Stimulated activated CD8-positive, alpha-beta memory T cell treated with anti-CD3 and anti-CD28 coated beads, Interleukin-12 subunit alpha, Interleukin-12 subunit beta, amount 100 ng/mL, for 24 hours (primary cell): ENCODE data around the gene SNAP91.
"Not testable (repeated sequence)": the region's sequence is repeated elsewhere in the genome, so short reads cannot be mapped to it uniquely, and the experiment has no call there.

Experiments used
- DNase-seq: peaks from one replicate; pipeline ENCODE4 v3.0.0-alpha.2; 2020; ENCODE audit errors: extremely low read depth

Gene SNAP91

GRCh38 chr6:83615025-83615999 lies 93.6 kb downstream of the SNAP91 start:
- no peak for DNase-seq

DNA sequence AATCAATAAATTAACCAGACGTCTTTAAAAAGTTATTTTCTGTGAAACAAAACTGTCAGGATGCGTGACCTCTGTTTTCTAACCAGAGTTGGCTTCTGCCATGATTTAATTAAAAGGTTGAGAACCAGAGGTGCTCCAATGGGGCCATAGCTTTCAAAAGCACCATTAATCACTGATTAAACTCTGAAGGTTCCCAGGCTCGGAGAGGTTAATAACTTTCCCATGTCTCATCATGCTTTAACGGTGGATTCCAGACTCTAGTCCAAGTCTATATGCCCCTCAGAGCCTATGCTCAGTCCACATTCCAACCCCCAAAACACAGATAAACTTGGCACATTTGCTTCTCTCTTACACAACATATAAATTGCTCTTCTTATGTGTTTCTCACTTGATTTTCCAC lies 95.5 kb downstream of the SNAP91 start:
- DNase-seq: no peak

DNA sequence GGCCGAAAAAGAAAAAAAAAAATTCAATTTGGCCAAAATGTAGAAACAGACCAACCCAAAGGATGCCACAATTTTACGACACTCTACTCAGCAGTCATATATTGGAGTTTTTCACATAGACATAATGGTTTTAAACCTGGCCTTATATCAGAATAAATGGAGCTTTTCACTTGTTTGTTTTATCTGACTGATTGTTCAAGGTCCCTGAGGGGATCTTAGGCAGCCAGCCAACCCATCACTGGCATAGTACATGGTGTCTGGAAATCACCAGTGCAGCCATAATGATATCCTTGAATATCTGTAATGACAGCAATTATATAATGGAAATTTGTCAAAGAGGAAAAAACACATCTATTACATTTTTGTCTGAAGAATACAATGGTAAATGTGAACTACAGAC lies 99.7 kb downstream of the SNAP91 start:
- no peak for DNase-seq

- no peak for DNase-seq
Measured at GRCh38 chr6:83605517-83605916, 103.4 kb downstream of the SNAP91 start.

DNA sequence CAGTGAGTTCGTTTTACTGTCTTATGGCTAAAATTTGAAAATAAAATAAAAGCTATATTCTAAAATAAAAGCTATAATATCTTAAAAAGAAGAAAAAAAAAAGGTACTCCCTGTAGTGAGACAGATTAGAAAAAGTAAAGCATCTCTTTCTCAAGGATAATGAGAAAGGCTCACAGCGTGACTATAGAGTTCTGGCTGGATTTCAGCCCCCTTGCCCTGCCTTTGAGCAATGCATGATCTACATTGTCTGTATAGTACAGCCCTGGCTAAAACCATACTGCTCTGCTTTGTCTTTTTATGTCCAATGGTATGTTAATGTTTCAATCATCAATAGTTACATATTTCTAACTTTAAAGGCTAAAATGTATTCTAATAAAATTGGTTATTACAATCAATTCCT lies 105.3 kb downstream of the SNAP91 start:
- no peak for DNase-seq

GRCh38 chr6:83601119-83601518 lies 107.8 kb downstream of the SNAP91 start:
- DNase-seq: no peak

GRCh38 chr6:83600459-83600858 lies 108.4 kb downstream of the SNAP91 start:
- no peak for DNase-seq

DNA sequence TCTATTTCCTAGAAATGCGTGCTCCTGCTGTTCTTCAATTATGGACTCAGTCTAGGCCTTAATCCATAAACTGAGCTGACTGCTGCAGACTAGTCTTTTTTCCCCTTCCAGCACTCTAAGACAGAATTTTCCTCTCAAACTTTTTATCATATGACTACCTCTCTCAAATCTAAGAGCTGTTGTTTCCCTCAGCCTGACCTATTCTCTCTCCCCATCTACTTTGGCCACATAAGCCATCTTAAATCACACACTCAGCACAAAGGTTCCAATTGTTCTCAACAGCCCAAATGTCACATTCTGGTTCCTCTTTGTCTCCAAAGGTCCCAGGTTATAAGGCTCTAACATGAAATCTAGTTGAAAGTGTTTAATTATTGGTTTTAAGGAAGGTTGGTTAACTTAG lies 111.4 kb downstream of the SNAP91 start:
- no peak for DNase-seq

DNA sequence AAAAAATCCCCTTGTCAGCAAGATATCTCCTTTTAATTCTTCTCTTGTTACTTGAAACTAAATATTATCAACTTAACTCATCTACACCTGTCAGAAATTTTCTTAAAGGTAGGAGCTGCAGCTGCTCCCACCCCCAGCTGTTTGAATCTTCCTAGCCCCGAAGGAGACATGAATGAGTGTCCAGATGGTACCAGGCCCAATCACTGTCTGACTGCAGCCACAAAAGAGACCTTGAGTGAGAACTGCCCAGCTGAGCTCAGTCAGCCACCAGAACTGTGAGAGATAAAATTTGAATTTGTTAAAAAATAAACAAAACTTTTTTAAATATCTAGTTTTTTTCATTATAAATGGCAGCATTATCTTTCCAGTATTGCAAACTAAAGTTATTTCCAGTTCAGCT lies 111.8 kb downstream of the SNAP91 start:
- no peak for DNase-seq

- DNase-seq: no peak
Measured at GRCh38 chr6:83594941-83595340, 114.0 kb downstream of the SNAP91 start.

DNA sequence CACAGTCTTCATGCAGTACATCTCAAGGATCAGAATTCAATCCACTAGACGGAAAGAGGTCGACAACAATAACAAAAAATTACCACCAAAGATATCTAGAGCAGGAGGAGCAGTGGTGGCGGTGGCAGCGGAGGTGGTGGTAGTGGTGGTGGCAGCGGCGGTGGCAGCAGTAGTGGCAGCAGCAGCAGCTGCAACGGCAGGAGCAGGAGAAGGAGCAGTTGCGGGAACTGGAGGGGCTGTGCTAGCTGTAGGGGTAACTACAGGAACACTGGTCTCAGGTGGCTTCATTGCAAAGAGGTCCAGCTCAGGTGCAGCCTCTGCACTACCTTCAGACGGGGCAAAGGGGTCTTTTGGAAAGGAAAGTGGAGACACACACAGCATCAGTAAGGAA lies 115.5 kb downstream of the SNAP91 start:
- no peak for DNase-seq

- no peak for DNase-seq
Measured at GRCh38 chr6:83592770-83593394, 116.0 kb downstream of the SNAP91 start.

GRCh38 chr6:83590416-83590815 lies 118.5 kb downstream of the SNAP91 start:
- no peak for DNase-seq

DNA sequence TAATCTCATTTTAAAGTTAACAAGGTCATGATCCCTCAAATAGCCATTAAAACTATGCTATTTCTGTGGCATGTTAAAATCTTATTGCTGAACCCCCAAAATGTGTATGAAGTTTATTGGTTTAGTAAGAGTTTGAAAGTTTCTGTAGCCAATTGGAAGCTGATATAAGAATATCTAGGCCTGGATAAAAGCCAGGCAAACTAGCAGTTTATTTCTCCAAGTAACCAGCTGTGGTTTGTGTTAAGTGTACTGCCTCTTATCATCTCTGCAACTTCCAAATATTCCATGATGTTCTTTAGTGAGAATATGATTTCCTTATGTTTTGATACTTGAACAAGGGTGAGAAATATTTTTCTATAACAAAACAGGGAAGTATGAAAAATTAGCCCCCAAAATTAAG lies 119.8 kb downstream of the SNAP91 start:
- DNase-seq: no peak

- DNase-seq: no peak
Measured at GRCh38 chr6:83578057-83578456, 130.8 kb downstream of the SNAP91 start.

GRCh38 chr6:83574783-83575182 lies 134.1 kb downstream of the SNAP91 start:
- no peak for DNase-seq

- DNase-seq: not testable (repeated sequence)
Measured at GRCh38 chr6:83571663-83572185, 137.2 kb downstream of the SNAP91 start.

GRCh38 chr6:83558975-83559374 lies 149.9 kb downstream of the SNAP91 start:
- no peak for DNase-seq

GRCh38 chr6:83556871-83557270 lies 152.0 kb downstream of the SNAP91 start:
- DNase-seq: no peak

GRCh38 chr6:83551748-83552147 lies 157.2 kb downstream of the SNAP91 start:
- not testable (repeated sequence) for DNase-seq

- not testable (repeated sequence) for DNase-seq
Measured at GRCh38 chr6:83550482-83550881, 158.4 kb downstream of the SNAP91 start.

DNA sequence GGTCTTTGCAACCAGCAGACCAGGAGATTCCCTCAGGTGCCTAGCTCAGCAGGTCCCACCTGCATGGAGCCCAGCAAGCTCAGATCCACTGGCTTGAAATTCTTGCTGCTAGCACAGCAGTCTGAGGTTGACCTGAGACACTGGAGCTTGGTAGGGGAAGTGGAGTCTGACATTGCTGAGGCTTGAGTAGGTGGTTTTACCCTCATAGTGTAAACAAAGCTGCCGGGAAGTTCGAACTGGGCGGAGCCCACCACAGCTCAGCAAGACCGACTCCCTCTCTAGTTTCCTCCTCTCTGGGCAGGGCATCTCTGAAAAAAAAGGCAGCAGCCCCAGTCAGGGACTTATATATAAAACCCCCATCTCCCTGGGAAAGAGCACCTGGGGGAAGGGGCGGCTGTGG lies 162.3 kb downstream of the SNAP91 start:
- no peak for DNase-seq

DNA sequence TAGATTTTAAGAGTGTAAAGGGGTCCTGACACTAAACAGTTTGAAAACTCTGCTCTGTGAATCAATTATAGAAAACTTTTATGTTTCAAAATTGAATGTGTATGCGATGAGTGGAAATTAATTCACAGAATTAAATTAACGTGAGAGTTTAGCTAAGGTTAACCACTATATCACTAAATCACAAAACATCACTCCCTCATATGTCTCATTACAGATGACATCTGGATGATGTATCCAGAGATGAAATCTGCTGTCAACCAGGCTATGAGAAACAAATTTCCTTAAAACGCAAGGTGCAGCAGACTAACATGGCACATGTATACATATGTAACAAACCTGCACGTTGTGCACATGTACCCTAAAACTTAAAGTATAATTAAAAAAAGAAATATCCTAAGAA lies 169.2 kb downstream of the SNAP91 start:
- no peak for DNase-seq
